Measurements from ENCODE around the gene MIA3.
"Not testable (repeated sequence)": the region's sequence is repeated elsewhere in the genome, so short reads cannot be mapped to it uniquely, and the experiment has no call there.

The MIA3 gene, protein sequence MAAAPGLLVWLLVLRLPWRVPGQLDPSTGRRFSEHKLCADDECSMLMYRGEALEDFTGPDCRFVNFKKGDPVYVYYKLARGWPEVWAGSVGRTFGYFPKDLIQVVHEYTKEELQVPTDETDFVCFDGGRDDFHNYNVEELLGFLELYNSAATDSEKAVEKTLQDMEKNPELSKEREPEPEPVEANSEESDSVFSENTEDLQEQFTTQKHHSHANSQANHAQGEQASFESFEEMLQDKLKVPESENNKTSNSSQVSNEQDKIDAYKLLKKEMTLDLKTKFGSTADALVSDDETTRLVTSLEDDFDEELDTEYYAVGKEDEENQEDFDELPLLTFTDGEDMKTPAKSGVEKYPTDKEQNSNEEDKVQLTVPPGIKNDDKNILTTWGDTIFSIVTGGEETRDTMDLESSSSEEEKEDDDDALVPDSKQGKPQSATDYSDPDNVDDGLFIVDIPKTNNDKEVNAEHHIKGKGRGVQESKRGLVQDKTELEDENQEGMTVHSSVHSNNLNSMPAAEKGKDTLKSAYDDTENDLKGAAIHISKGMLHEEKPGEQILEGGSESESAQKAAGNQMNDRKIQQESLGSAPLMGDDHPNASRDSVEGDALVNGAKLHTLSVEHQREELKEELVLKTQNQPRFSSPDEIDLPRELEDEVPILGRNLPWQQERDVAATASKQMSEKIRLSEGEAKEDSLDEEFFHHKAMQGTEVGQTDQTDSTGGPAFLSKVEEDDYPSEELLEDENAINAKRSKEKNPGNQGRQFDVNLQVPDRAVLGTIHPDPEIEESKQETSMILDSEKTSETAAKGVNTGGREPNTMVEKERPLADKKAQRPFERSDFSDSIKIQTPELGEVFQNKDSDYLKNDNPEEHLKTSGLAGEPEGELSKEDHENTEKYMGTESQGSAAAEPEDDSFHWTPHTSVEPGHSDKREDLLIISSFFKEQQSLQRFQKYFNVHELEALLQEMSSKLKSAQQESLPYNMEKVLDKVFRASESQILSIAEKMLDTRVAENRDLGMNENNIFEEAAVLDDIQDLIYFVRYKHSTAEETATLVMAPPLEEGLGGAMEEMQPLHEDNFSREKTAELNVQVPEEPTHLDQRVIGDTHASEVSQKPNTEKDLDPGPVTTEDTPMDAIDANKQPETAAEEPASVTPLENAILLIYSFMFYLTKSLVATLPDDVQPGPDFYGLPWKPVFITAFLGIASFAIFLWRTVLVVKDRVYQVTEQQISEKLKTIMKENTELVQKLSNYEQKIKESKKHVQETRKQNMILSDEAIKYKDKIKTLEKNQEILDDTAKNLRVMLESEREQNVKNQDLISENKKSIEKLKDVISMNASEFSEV (N-terminal part only)

DNA sequence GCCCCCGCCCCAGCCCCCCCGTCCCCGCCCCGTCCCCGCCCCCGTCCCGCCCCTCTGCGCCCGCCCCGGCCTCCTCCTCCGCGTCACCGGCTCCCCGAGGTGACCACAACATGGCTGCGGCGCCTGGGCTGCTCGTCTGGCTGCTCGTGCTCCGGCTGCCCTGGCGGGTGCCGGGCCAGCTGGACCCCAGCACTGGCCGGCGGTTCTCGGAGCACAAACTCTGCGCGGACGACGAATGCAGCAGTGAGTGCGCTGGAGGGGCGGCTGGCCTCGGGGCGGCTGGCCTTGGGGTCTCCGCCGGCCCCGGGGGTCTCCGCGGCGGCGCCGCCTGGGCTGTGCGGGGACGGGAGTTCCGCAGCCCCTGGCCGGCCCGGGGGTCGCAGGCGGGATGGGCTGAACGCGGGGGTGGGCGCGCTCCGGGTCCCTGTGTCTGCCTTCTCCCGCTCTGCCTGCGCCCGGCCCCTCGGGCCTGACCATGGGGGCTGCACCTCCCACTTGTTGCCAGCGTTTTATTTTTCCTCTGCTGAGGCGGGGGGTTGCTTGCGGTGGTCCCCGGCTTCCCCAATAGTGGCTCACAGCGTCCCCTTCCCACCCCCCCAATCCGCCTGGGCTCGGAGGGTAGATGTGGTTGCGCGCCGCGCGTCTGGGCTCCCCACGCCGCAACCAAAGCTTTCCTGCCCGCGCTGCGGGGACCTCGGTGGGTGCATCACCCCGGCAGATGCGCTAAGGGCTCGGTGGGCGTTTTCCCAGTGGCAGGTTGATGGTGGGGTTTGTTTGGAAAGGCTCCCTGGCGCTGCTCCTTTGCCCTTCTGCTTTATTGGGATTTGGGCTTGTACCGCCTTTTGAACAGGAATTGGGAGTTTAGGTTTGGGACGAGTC lies at the start of gene MIA3:
Gene MIA3, plus strand, starts transcription at position 97 of the 879 bp plus-strand sequence. Its CDS starts 14 bp downstream, at position 111.
- DNase-seq (ENCODE audit: low read depth, low spot score): peak; percentile 55

DNA sequence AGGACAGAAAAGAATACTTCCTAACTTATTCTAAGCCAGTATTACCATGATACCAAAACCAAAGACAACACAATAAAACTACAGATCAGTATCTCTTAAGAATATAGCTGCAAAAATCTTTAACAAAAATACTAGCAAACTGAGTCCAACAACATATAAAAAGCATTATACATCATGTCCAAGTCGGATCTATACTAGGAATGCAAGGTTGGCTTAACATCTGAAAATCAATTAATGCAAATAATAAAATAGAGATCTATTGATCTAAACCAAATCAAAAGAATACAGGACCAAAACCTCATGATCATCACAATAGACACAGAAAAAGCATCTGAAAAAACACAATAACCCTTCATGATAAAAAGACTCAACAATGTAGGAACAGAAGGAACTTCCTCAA lies 47.1 kb upstream of the MIA3 start:
- DNase-seq (ENCODE audit: low read depth, low spot score): no peak

DNA sequence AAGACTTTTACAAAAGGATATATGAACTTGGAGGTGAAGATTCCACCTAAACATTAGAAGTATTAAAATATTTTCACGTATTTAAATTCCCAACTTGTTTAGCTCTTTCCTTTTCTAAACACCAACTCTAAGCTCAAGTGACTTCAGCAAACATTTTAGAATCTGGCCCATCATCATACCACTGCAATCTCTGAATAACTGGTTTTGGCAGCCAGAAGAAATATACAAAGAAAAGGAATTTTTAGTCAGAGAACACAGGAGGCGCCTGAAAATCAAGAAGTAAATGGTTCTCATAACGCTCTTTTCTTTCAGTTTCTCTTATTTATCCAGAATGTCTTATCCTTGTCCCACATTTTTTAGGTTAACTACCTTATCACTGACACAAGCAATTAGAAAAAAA lies 38.6 kb upstream of the MIA3 start:
- no peak for DNase-seq (ENCODE audit: low read depth, low spot score)

DNA sequence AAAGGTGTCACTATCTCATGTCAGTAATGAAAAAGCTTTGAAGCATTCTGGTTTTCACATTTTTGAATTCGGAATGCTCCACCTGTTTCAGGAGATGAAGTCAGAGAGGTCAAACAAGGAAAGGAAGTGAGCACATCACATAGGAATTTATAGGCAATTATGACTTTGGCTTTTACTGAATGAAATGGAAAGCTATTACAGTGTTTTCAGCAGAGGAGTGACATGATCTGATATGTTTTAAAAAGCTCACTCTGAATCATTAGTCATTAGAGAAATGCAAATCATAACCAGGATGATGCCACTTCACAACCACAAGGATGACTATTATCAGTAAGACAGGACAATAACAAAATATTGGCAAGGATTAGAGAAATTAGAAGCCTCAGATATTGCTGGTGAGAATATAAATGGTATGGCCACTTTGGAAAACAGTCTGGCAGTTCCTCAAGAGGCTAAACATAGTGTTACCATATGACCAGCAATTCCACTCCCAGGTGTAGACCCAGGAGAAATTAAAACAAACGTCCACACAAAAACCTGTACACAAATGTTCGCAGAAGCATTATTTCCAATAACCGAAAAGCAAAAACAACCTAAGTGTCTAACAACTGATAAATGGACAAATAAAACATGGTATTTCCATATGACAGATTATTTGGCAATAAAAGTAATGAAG lies 35.7 kb upstream of the MIA3 start:
- no peak for DNase-seq (ENCODE audit: low read depth, low spot score)

GRCh38 chr1:222583079-222583478 lies 34.8 kb upstream of the MIA3 start:
- no peak for DNase-seq (ENCODE audit: low read depth, low spot score)

GRCh38 chr1:222586842-222587241 lies 31.1 kb upstream of the MIA3 start:
- no peak for DNase-seq (ENCODE audit: low read depth, low spot score)

DNA sequence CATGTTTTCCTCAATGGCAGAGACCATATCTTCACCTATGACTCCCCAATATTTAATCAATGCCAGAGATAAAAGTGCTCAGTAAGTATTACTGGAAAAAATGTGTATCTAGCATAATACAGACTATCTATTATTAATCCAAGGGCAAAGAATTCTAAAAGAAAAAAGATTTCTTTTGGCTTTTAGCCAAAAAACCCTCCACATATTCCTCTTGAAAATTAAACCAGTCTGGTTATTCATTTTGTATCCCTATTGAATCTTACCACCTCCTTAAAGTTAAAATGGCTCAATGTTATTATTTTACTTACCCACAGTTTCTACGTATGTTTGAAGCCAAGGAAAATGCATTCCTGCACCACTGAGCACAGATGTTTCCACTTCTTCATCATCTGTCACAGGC lies 29.8 kb upstream of the MIA3 start:
- no peak for DNase-seq (ENCODE audit: low read depth, low spot score)

- peak; percentile 77 for DNase-seq (ENCODE audit: low read depth, low spot score)
Observed at GRCh38 chr1:222589462-222590302, 28.2 kb upstream of the MIA3 start, which contains the start of gene TAF1A. Gene TAF1A, minus strand, starts transcription at chr1:222589933.

DNA sequence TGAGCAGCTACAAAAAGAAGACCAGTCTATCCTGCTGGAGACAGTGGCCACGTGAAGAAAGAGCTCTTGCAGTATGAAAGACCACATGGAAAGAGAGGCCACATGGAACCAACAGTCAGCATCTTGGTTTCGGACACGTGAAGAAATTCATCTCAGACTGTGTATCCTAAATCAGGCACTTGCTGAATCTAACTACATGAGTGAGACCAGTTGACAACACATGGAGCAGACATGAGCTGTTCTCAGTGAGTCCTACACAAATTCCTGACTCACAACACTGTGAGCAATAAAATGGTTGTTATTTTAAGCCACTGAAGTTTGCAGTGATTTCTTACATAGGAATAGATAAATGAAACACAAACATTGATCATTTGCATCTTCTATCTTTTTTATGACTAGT lies 25.7 kb upstream of the MIA3 start:
- DNase-seq (ENCODE audit: low read depth, low spot score): no peak

- DNase-seq (ENCODE audit: low read depth, low spot score): no peak
Observed at GRCh38 chr1:222594789-222595188, 23.1 kb upstream of the MIA3 start.

DNA sequence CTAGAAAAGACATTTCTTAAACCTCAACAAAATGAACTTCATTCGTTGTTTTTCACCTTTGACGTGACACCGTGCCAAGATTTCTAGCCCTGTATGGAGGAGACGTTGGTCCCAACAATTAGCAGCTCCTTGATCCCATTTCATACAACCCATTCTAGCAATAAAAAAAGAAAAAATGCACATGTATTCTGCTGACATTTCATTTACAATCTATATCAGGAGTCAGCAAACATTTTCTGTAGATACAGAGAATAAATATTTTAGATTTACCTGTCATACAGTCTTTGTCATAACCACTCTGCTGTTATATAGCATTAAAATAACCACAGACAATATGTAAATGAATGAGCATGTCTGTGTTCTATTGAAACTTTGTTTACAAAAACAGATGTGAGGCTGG lies 21.2 kb upstream of the MIA3 start:
- DNase-seq (ENCODE audit: low read depth, low spot score): no peak

DNA sequence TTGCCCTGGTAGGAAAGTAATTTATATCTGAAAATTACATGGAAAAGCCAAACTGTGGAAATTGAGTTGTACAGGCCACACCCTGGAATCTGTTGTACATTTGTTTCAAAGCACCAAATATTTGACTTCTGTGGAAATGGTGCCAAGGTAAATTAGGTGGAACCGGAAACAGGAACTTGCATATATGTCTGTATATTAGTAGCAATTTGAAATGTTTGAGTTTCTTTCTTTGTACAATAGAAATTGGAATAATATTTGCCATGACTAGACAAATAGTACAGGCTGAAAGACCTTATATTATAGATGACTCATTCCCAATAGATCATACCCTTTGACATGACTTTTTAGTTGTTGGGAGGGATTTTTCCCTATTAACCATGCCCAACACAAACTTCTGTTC lies 17.6 kb upstream of the MIA3 start:
- DNase-seq (ENCODE audit: low read depth, low spot score): no peak

DNA sequence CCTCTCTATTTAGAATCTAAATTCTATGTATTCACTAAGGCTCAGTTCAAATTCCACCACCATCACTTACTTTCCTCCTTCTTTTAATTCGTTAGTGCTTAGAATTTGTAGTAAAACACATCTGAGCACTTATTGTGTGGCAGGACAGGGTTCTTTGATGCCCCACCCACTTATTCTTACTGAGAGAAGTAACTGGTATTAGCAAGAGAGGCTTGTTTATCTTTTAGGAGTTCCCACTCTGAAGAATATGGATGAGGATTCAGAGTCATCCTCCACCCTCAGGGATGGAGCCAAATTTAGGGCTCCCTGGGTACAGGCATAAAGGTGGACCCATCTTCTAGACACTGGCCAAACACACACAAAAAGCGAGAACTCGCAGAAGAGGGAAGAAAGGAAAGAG lies 16.6 kb upstream of the MIA3 start:
- DNase-seq (ENCODE audit: low read depth, low spot score): no peak

DNA sequence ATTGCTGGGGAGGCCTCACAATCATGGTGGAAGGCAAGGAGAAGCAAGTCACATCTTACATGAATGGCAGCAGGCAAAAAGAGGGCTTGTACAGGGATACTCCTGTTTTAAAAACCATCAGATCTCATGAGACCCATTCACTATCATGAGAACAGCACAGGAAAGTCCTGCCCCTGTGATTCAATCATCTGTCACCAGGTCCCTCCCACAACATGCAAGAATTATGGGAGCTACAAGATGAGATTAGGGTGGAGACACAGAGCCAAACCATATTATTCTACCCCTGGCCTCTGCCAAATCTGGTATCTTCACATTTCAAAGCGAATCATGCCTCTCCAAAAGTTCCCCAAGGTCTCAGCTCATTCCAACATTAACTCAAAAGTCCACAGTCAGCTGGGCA lies 11.1 kb upstream of the MIA3 start:
- DNase-seq (ENCODE audit: low read depth, low spot score): no peak

- DNase-seq (ENCODE audit: low read depth, low spot score): not testable (repeated sequence)
Observed at GRCh38 chr1:222609111-222609510, 8.8 kb upstream of the MIA3 start.

GRCh38 chr1:222610728-222611127 lies 7.2 kb upstream of the MIA3 start:
- DNase-seq (ENCODE audit: low read depth, low spot score): no peak

- DNase-seq (ENCODE audit: low read depth, low spot score): no peak
Observed at GRCh38 chr1:222613627-222614026, 4.3 kb upstream of the MIA3 start.

GRCh38 chr1:222616525-222616924 lies 1.4 kb upstream of the MIA3 start:
- DNase-seq (ENCODE audit: low read depth, low spot score): no peak

- DNase-seq (ENCODE audit: low read depth, low spot score): peak; percentile 78
Observed at GRCh38 chr1:222617367-222617951, 438 bp upstream of the MIA3 start.

Measured in activated CD4-positive, CD25-positive, alpha-beta regulatory T cell treated with anti-CD3 and anti-CD28 coated beads, Interleukin-2, amount 50 U/mL, for 16 hours (primary cell).